H1 (cell line): ENCODE measurements around the gene LIN54. TPM values are rescaled to one million over a fixed set of nuclear protein-coding genes. Genes with fewer than 3 reads are reported as not detected.

Source experiments
- CEBPB ChIP-seq: IDR thresholded peaks from 2 replicates; pipeline ENCODE4 v1.6.1; 2012; ENCODE audit warnings: low read depth, low read length
- HDAC2 ChIP-seq, 2 experiments: fragments of 300-600 bp in 1 of 2; sonication (generic) in 1 of 2; IDR thresholded peaks; 2 replicates each; pipeline ENCODE4 v1.6.1; 2011 to 2012; ENCODE audit warnings: low read depth in 2 of 2, low read length in 2 of 2, mild to moderate bottlenecking in 2 of 2, moderate library complexity in 2 of 2, borderline replicate concordance in 1 of 2, inconsistent platforms in 1 of 2
- RBBP5 ChIP-seq: IDR thresholded peaks from 2 replicates; pipeline ENCODE4 v1.7.1; 2012; ENCODE audit warnings: low read depth, mild to moderate bottlenecking, inconsistent platforms, low read length, moderate library complexity, borderline replicate concordance
- SAP30 ChIP-seq: fragments of 300-600 bp; sonication (generic); IDR thresholded peaks from 2 replicates; pipeline ENCODE4 v1.7.1; 2012; ENCODE audit warnings: low read length, moderate library complexity, mild to moderate bottlenecking, inconsistent platforms; ENCODE audit not compliant: insufficient read depth, insufficient replicate concordance
- SRF ChIP-seq: IDR thresholded peaks from 2 replicates; pipeline ENCODE4 v1.6.1; 2011; ENCODE audit warnings: mild to moderate bottlenecking, low read depth, low read length, moderate library complexity
- TAF1 ChIP-seq: IDR thresholded peaks from 2 replicates; pipeline ENCODE4 v1.6.1; 2011; ENCODE audit warnings: mild to moderate bottlenecking, low read depth, low read length
- TCF12 ChIP-seq: IDR thresholded peaks from 2 replicates; pipeline ENCODE4 v1.6.1; 2011; ENCODE audit warnings: low read depth, mild to moderate bottlenecking, low read length
- TEAD4 ChIP-seq: IDR thresholded peaks from 2 replicates; pipeline ENCODE4 v1.6.1; 2012; ENCODE audit warnings: low read depth, low read length, inconsistent platforms, mixed read lengths
- YY1 ChIP-seq: IDR thresholded peaks from 2 replicates; pipeline ENCODE4 v1.6.1; 2011; ENCODE audit warnings: low read depth, mild to moderate bottlenecking, low read length
- polyA plus RNA-seq, 7 experiments: library from polyadenylated mRNA; depleted of rRNA in 3 of 7; stranded (reverse) in 5 of 7; unstranded in 2 of 7; fragments of >200 nt in 5 of 7; fragments of 200-250 nt in 2 of 7; gene quantifications; 1 replicate in 5 of 7; 2 replicates in 1 of 7; 4 replicates in 1 of 7; pipeline versions ENCODE4 v1.2.1 to v1.2.3, GENCODE V29; 2011 to 2013; ENCODE audit warnings: missing spikeins in 2 of 7, mixed read lengths in 2 of 7
- total RNA-seq: library from RNA; stranded (reverse); fragmentation: NEBNext Ultra II Directional; extraction: Animal tissue kit (Norgen Biotek cat#: 25700); gene quantifications from 2 replicates; pipeline ENCODE4 v1.2.1, GENCODE V29; 2021
- TF ChIP-seq, protein P1 (sequence below): fragments of 300-600 bp; sonication (generic); IDR thresholded peaks from 2 replicates; pipeline ENCODE4 v1.7.1; 2012; ENCODE audit warnings: low read length, moderate library complexity, mild to moderate bottlenecking, inconsistent platforms; ENCODE audit not compliant: insufficient replicate concordance

Gene LIN54
- total and polyA plus RNA-seq, 2 of the 8 experiments (the other 6 are each of a cell fraction or from before 2014, with no cell fraction given) = 5.7 to 11.1 TPM

- TF ChIP-seq HDAC2 (IDR thresholded peaks at IDR 0.05; ENCODE audit: borderline replicate concordance in 1 of 2, low read depth in 2 of 2, low read length in 2 of 2) (no peak; a peak in 1 of 4 replicates), TCF12 (no peak), TEAD4 (no peak), RBBP5 (peak; percentile 91; the same call in 1 of the 2 replicates), CEBPB (no peak), SRF (peak; percentile 57), SAP30 (no peak), YY1 (peak; percentile 66; the same call in 1 of the 2 replicates), TAF1 (peak; percentile 90)
- TF ChIP-seq, protein P1, sequence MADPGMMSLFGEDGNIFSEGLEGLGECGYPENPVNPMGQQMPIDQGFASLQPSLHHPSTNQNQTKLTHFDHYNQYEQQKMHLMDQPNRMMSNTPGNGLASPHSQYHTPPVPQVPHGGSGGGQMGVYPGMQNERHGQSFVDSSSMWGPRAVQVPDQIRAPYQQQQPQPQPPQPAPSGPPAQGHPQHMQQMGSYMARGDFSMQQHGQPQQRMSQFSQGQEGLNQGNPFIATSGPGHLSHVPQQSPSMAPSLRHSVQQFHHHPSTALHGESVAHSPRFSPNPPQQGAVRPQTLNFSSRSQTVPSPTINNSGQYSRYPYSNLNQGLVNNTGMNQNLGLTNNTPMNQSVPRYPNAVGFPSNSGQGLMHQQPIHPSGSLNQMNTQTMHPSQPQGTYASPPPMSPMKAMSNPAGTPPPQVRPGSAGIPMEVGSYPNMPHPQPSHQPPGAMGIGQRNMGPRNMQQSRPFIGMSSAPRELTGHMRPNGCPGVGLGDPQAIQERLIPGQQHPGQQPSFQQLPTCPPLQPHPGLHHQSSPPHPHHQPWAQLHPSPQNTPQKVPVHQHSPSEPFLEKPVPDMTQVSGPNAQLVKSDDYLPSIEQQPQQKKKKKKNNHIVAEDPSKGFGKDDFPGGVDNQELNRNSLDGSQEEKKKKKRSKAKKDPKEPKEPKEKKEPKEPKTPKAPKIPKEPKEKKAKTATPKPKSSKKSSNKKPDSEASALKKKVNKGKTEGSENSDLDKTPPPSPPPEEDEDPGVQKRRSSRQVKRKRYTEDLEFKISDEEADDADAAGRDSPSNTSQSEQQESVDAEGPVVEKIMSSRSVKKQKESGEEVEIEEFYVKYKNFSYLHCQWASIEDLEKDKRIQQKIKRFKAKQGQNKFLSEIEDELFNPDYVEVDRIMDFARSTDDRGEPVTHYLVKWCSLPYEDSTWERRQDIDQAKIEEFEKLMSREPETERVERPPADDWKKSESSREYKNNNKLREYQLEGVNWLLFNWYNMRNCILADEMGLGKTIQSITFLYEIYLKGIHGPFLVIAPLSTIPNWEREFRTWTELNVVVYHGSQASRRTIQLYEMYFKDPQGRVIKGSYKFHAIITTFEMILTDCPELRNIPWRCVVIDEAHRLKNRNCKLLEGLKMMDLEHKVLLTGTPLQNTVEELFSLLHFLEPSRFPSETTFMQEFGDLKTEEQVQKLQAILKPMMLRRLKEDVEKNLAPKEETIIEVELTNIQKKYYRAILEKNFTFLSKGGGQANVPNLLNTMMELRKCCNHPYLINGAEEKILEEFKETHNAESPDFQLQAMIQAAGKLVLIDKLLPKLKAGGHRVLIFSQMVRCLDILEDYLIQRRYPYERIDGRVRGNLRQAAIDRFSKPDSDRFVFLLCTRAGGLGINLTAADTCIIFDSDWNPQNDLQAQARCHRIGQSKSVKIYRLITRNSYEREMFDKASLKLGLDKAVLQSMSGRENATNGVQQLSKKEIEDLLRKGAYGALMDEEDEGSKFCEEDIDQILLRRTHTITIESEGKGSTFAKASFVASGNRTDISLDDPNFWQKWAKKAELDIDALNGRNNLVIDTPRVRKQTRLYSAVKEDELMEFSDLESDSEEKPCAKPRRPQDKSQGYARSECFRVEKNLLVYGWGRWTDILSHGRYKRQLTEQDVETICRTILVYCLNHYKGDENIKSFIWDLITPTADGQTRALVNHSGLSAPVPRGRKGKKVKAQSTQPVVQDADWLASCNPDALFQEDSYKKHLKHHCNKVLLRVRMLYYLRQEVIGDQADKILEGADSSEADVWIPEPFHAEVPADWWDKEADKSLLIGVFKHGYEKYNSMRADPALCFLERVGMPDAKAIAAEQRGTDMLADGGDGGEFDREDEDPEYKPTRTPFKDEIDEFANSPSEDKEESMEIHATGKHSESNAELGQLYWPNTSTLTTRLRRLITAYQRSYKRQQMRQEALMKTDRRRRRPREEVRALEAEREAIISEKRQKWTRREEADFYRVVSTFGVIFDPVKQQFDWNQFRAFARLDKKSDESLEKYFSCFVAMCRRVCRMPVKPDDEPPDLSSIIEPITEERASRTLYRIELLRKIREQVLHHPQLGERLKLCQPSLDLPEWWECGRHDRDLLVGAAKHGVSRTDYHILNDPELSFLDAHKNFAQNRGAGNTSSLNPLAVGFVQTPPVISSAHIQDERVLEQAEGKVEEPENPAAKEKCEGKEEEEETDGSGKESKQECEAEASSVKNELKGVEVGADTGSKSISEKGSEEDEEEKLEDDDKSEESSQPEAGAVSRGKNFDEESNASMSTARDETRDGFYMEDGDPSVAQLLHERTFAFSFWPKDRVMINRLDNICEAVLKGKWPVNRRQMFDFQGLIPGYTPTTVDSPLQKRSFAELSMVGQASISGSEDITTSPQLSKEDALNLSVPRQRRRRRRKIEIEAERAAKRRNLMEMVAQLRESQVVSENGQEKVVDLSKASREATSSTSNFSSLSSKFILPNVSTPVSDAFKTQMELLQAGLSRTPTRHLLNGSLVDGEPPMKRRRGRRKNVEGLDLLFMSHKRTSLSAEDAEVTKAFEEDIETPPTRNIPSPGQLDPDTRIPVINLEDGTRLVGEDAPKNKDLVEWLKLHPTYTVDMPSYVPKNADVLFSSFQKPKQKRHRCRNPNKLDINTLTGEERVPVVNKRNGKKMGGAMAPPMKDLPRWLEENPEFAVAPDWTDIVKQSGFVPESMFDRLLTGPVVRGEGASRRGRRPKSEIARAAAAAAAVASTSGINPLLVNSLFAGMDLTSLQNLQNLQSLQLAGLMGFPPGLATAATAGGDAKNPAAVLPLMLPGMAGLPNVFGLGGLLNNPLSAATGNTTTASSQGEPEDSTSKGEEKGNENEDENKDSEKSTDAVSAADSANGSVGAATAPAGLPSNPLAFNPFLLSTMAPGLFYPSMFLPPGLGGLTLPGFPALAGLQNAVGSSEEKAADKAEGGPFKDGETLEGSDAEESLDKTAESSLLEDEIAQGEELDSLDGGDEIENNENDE = no peak
These were observed 119.5 kb downstream of the LIN54 start, which contains the start of gene SEC31A (continued) for GRCh38 chr4:82890901-82891706.
